SK-N-SH (cell line): ENCODE data around the gene FBXO27. TPM values are rescaled to one million over a fixed set of nuclear protein-coding genes. Genes with fewer than 3 reads are reported as not detected.

ENCODE experiments used
- CTCF ChIA-PET: fragments of 300-600, 350-600 bp; formaldehyde crosslinking; extraction: SDS; loops from one replicate; lab custom pipeline; 2021; lab: Yijun Ruan, JAX
- POLR2A ChIA-PET: fragments of 350-600 bp; sonication (Branson Sonifier 250); formaldehyde crosslinking; extraction: SDS; loops from one replicate; lab custom pipeline; 2020; ENCODE audit warnings: antibody characterized with exemption, inconsistent platforms; lab: Yijun Ruan, JAX
- DNase-seq: peaks from one replicate; pipeline ENCODE4 v3.0.0; 2012
- H2AFZ ChIP-seq: fragments of 200-600 bp; sonication (generic); 2 replicates; pipeline ENCODE4 v1.8.1; 2016; ENCODE audit warnings: antibody characterized with exemption, mild to moderate bottlenecking, low read depth
- H3F3A ChIP-seq: fragments of 200-600 bp; sonication (generic); replicated peaks from 2 replicates; pipeline ENCODE3; 2016; ENCODE audit warnings: antibody characterized with exemption, mild to moderate bottlenecking; ENCODE audit not compliant: insufficient read depth
- H3K27ac ChIP-seq, 2 experiments: fragments of 200-500 bp in 1 of 2; fragments of 200-600 bp in 1 of 2; sonication (Bioruptor generic) in 1 of 2; sonication (generic), shearing (Covaris generic) in 1 of 2; 2 replicates each; pipeline versions ENCODE4 v1.5.1 to v1.6.1; 2014 to 2016; ENCODE audit warnings: low read depth in 2 of 2, inconsistent platforms in 1 of 2, low read length in 1 of 2, mild to moderate bottlenecking in 1 of 2, mixed read lengths in 1 of 2
- H3K27me3 ChIP-seq: fragments of 200-600 bp; sonication (generic), shearing (Covaris generic); 2 replicates; pipeline ENCODE4 v1.6.1; 2016; ENCODE audit warnings: mixed run types; ENCODE audit not compliant: insufficient read depth
- H3K36me3 ChIP-seq, 2 experiments: fragments of 200-500 bp in 1 of 2; fragments of 200-600 bp in 1 of 2; sonication (Bioruptor generic) in 1 of 2; sonication (generic) in 1 of 2; replicated peaks in 1 of 2; 2 replicates each; pipeline versions ENCODE3 to v1.5.1; 2014 to 2016; ENCODE audit warnings: low read length in 1 of 2, mild to moderate bottlenecking in 1 of 2; ENCODE audit not compliant: insufficient read depth in 2 of 2, control insufficient read depth in 1 of 2
- H3K4me1 ChIP-seq, 2 experiments: fragments of 200-500 bp in 1 of 2; fragments of 200-600 bp in 1 of 2; sonication (Bioruptor generic) in 1 of 2; sonication (generic), shearing (Covaris generic) in 1 of 2; 2 replicates each; pipeline versions ENCODE4 v1.5.1 to v1.6.1; 2014 to 2016; ENCODE audit warnings: low read depth in 1 of 2, low read length in 1 of 2, mixed run types in 1 of 2; ENCODE audit not compliant: insufficient read depth in 2 of 2, control insufficient read depth in 1 of 2
- H3K4me2 ChIP-seq: fragments of 200-600 bp; sonication (generic), shearing (Covaris generic); 2 replicates; pipeline ENCODE4 v1.6.1; 2017; ENCODE audit warnings: mixed run types
- H3K4me3 ChIP-seq, 2 experiments: fragments of 200-500 bp in 1 of 2; fragments of 200-600 bp in 1 of 2; sonication (Bioruptor generic) in 1 of 2; sonication (generic), shearing (Covaris generic) in 1 of 2; 2 replicates each; pipeline versions ENCODE4 v1.5.1 to v1.8.1; 2014 to 2016; ENCODE audit warnings: low read depth in 2 of 2, inconsistent platforms in 1 of 2, low read length in 1 of 2, mild to moderate bottlenecking in 1 of 2, mixed read lengths in 1 of 2, moderate library complexity in 1 of 2
- H3K79me2 ChIP-seq: fragments of 200-600 bp; sonication (generic); 2 replicates; pipeline ENCODE4 v1.8.1; 2017; ENCODE audit warnings: mild to moderate bottlenecking; ENCODE audit not compliant: insufficient read depth
- H3K9ac ChIP-seq: fragments of 200-600 bp; sonication (generic); 2 replicates; pipeline ENCODE4 v1.6.1; 2017; ENCODE audit warnings: mixed run types
- H3K9me2 ChIP-seq: fragments of 200-600 bp; sonication (generic); 2 replicates; pipeline ENCODE4 v1.6.1; 2017; ENCODE audit warnings: mixed run types
- H3K9me3 ChIP-seq: fragments of 200-600 bp; sonication (generic); 2 replicates; pipeline ENCODE4 v1.6.1; 2017; ENCODE audit warnings: mixed run types, mild to moderate bottlenecking, moderate library complexity
- H4K20me1 ChIP-seq: fragments of 200-600 bp; sonication (generic); 2 replicates; pipeline ENCODE4 v1.6.1; 2017; ENCODE audit warnings: mild to moderate bottlenecking, mixed run types; ENCODE audit not compliant: insufficient read depth
- CTCF ChIP-seq: fragments of 200-600 bp; sonication (generic); IDR thresholded peaks from 2 replicates; pipeline ENCODE4 v1.6.1; 2017; ENCODE audit warnings: antibody characterized with exemption, mild to moderate bottlenecking, moderate library complexity
- ELF1 ChIP-seq: IDR thresholded peaks from 2 replicates; pipeline ENCODE4 v1.4.0; 2012
- EP300 ChIP-seq, 2 experiments: IDR thresholded peaks; 2 replicates each; pipeline versions ENCODE4 v1.4.0 to v1.6.1; 2012; ENCODE audit warnings: borderline replicate concordance in 1 of 2, low read depth in 1 of 2, low read length in 1 of 2
- FOSL2 ChIP-seq: IDR thresholded peaks from 2 replicates; pipeline ENCODE4 v1.4.0; 2012; ENCODE audit warnings: low read depth, mild to moderate bottlenecking, moderate library complexity, borderline replicate concordance
- FOXJ3 ChIP-seq: sonication (generic); formaldehyde crosslinking; IDR thresholded peaks from 2 replicates; pipeline ENCODE4 v1.5.1; 2020; ENCODE audit warnings: mild to moderate bottlenecking, missing genetic modification reagents
- GATA2 ChIP-seq: sonication (generic); formaldehyde crosslinking; IDR thresholded peaks from 2 replicates; pipeline ENCODE4 v1.5.0; 2020; ENCODE audit warnings: mild to moderate bottlenecking, missing genetic modification reagents
- IRF3 ChIP-seq: fragments of 150-350 bp; IDR thresholded peaks from 2 replicates; pipeline ENCODE4 v1.6.1; 2016; ENCODE audit warnings: mild to moderate bottlenecking, low read depth, low read length
- JUND ChIP-seq: IDR thresholded peaks from 2 replicates; pipeline ENCODE4 v1.4.0; 2012
- MAX ChIP-seq: IDR thresholded peaks from 2 replicates; pipeline ENCODE4 v1.4.0; 2012; ENCODE audit warnings: low read depth
- MEF2A ChIP-seq: IDR thresholded peaks from 2 replicates; pipeline ENCODE4 v1.4.0; 2012; ENCODE audit warnings: low read depth, borderline replicate concordance
- MXI1 ChIP-seq: IDR thresholded peaks from 2 replicates; pipeline ENCODE4 v1.6.1; 2012; ENCODE audit warnings: mild to moderate bottlenecking, low read depth, low read length, improper control_type of control experiment
- NRF1 ChIP-seq: IDR thresholded peaks from 2 replicates; pipeline ENCODE4 v1.6.1; 2012; ENCODE audit warnings: low read depth, mild to moderate bottlenecking, low read length
- PBX3 ChIP-seq: IDR thresholded peaks from 2 replicates; pipeline ENCODE4; 2012
- POLR2AphosphoS5 ChIP-seq: IDR thresholded peaks from 2 replicates; pipeline ENCODE4 v1.6.1; 2012; ENCODE audit warnings: low read depth, low read length
- RAD21 ChIP-seq: IDR thresholded peaks from 2 replicates; pipeline ENCODE4 v1.6.1; 2012; ENCODE audit warnings: mild to moderate bottlenecking, low read length
- REST ChIP-seq: IDR thresholded peaks from 2 replicates; pipeline ENCODE4 v1.6.1; 2012; ENCODE audit warnings: mild to moderate bottlenecking, low read depth, low read length, moderate library complexity
- SIN3A ChIP-seq: IDR thresholded peaks from 2 replicates; pipeline ENCODE4 v1.6.1; 2012; ENCODE audit warnings: low read depth, mild to moderate bottlenecking, low read length, moderate library complexity, borderline replicate concordance
- SMC3 ChIP-seq: IDR thresholded peaks from 2 replicates; pipeline ENCODE4 v1.6.1; 2012; ENCODE audit warnings: low read depth, low read length, improper control_type of control experiment
- TCF12 ChIP-seq: IDR thresholded peaks from 2 replicates; pipeline ENCODE4 v1.4.0; 2012
- TEAD4 ChIP-seq: IDR thresholded peaks from 2 replicates; pipeline ENCODE4 v1.4.0; 2012; ENCODE audit warnings: mild to moderate bottlenecking, borderline replicate concordance; ENCODE audit not compliant: insufficient read depth
- USF2 ChIP-seq: fragments of 150-350 bp; IDR thresholded peaks from 2 replicates; pipeline ENCODE4 v1.6.1; 2017; ENCODE audit warnings: antibody characterized with exemption, low read length, low read depth, borderline replicate concordance
- YY1 ChIP-seq: IDR thresholded peaks from 2 replicates; pipeline ENCODE4 v1.4.0; 2012; ENCODE audit warnings: low read depth, mild to moderate bottlenecking
- ZBTB33 ChIP-seq: IDR thresholded peaks from 2 replicates; pipeline ENCODE4 v1.4.0; 2012; ENCODE audit warnings: low read depth, borderline replicate concordance
- WGBS: methylation state at CpG from one replicate; pipeline ENCODE4 v1.1.6; 2017; ENCODE audit warnings: low lambda C conversion rate; 5-methylcytosine and 5-hydroxymethylcytosine counted together
- polyA plus RNA-seq, 3 experiments: library from polyadenylated mRNA; depleted of rRNA; stranded (reverse); fragments of >200 nt; gene quantifications; 2 replicates each; pipeline ENCODE4 v1.2.3, GENCODE V29; 2012

FBXO27 gene
- polyA plus RNA-seq, 1 of the 3 experiments (the other 2 are of a cell fraction) = 5.8 TPM

GRCh38 chr19:38989066-38989605 lies 43.2 kb downstream of the FBXO27 start:
- Histone ChIP-seq H3K9me2 (no peaks in the 10 kb centered on the region), H4K20me1 (no peaks in the 10 kb centered on the region), H2AFZ (peak overlapping the region; percentile 41), H3K4me3 (no peak overlapping the region), H3K79me2 (no peaks in the 10 kb centered on the region), H3K9me3 (no peaks in the 10 kb centered on the region), H3K4me1 (peaks cover 4 to 16% of the 10 kb centered on the region in 2 experiments; a peak in 2 of 4 replicates), H3K27me3 (no peaks in the 10 kb centered on the region), H3F3A (peaks cover 17% of the 10 kb centered on the region), H3K9ac (no peak overlapping the region), H3K4me2 (peak overlapping the region; percentile 59; the same call in 1 of the 2 replicates), H3K36me3 (no peaks in the 10 kb centered on the region), H3K27ac (peak overlapping the region; percentile 7 to 20; a peak in 2 of 4 replicates)
- 16% methylated on average over 11 of the region's 12 CpGs for WGBS
- peak; percentile 30 for DNase-seq
- ChIA-PET CTCF (interaction anchor here (1.2 to 3.6 kb wide), 3 partner anchors 13 to 28 kb away, joined by 3 to 21 read pairs (median 3); partner anchors contain the start of gene FBXO17), POLR2A (no interaction called here)
- no peak; the same call in 1 of the 2 replicates for TF ChIP-seq MAX
- no peak for TF ChIP-seq REST
- no peak for TF ChIP-seq ELF1
- TF ChIP-seq FOSL2 = no peak
- no peak for TF ChIP-seq MXI1
- TF ChIP-seq FOXJ3 (CRISPR knock-in tag) = no peak
- no peak for TF ChIP-seq NRF1
- TF ChIP-seq EP300 (IDR thresholded peaks at IDR 0.05; ENCODE audit: borderline replicate concordance in 1 of 2, low read depth in 1 of 2, low read length in 1 of 2) = no peak
- no peak for TF ChIP-seq USF2
- TF ChIP-seq ZBTB33 = no peak
- TF ChIP-seq CTCF = no peak
- TF ChIP-seq RAD21 = no peak
- TF ChIP-seq YY1 = no peak
- no peak for TF ChIP-seq POLR2AphosphoS5
- peak; percentile 61 for TF ChIP-seq PBX3
- no peak for TF ChIP-seq TEAD4
- no peak for TF ChIP-seq GATA2 (CRISPR knock-in tag)
- no peak for TF ChIP-seq MEF2A
- peak; percentile 59 for TF ChIP-seq TCF12
- peak; percentile 43; the same call in 1 of the 2 replicates for TF ChIP-seq SIN3A
- TF ChIP-seq IRF3 = no peak
- TF ChIP-seq JUND = no peak
- no peak for TF ChIP-seq SMC3
